HG03280 (cell line): Measurements from ENCODE around the gene CAPZB.

ENCODE experiments used
- ATAC-seq: cut with Tn5 transposase; IDR thresholded peaks from one replicate; pipeline ENCODE4 v1.9.1; 2021; ENCODE audit warnings: mild to moderate bottlenecking, moderate library complexity; ENCODE audit not compliant: unreplicated experiment

Gene CAPZB

GRCh38 chr1:19450811-19451515 is 34.4 kb downstream of the CAPZB start:
- ATAC-seq = no peak

- ATAC-seq = no peak
Observed at GRCh38 chr1:19449454-19450228, 35.7 kb downstream of the CAPZB start.

- no peak for ATAC-seq
Observed at GRCh38 chr1:19448491-19449439, 36.6 kb downstream of the CAPZB start.

- ATAC-seq = no peak
Observed at GRCh38 chr1:19447550-19447949, 37.8 kb downstream of the CAPZB start.

GRCh38 chr1:19445417-19446342 is 39.7 kb downstream of the CAPZB start:
- ATAC-seq = no peak

GRCh38 chr1:19444296-19445021 is 40.9 kb downstream of the CAPZB start:
- no peak for ATAC-seq

GRCh38 chr1:19443326-19443725 is 42.0 kb downstream of the CAPZB start:
- no peak for ATAC-seq

- ATAC-seq = no peak
Observed at GRCh38 chr1:19442154-19443096, 42.9 kb downstream of the CAPZB start.

- ATAC-seq = no peak
Observed at GRCh38 chr1:19441048-19441780, 44.1 kb downstream of the CAPZB start.

GRCh38 chr1:19439464-19440171 is 45.7 kb downstream of the CAPZB start:
- no peak for ATAC-seq

GRCh38 chr1:19438516-19439195 is 46.7 kb downstream of the CAPZB start:
- no peak for ATAC-seq

GRCh38 chr1:19437891-19438294 is 47.4 kb downstream of the CAPZB start:
- no peak for ATAC-seq

- ATAC-seq = no peak
Observed at GRCh38 chr1:19436716-19437476, 48.4 kb downstream of the CAPZB start.

GRCh38 chr1:19435851-19436455 is 49.4 kb downstream of the CAPZB start:
- no peak for ATAC-seq

GRCh38 chr1:19435181-19435580 is 50.2 kb downstream of the CAPZB start:
- ATAC-seq = no peak

- no peak for ATAC-seq
Observed at GRCh38 chr1:19433719-19433998, 51.7 kb downstream of the CAPZB start.
